A549 (cell line): ENCODE measurements around the gene RMND5B. TPM values are rescaled to one million over a fixed set of nuclear protein-coding genes. Genes with fewer than 3 reads are reported as not detected.

Experiments used
- ATAC-seq, 2 experiments: fragments of 200-7000 bp in 1 of 2; fragments of >200 bp in 1 of 2; cut with Nextera tagmentation in 1 of 2; cut with Tn5 transposase in 1 of 2; 3 replicates each; pipeline versions ENCODE4 v1.8.0 to v1.9.1; 2018 to 2020; ENCODE audit warnings: mild to moderate bottlenecking in 1 of 2, moderate library complexity in 1 of 2
- CTCF ChIA-PET: fragments of 300-600 bp; sonication (Branson Sonifier 250); formaldehyde crosslinking; extraction: SDS; loops from one replicate; lab custom pipeline; 2021; ENCODE audit warnings: antibody characterized with exemption, inconsistent platforms; lab: Yijun Ruan, JAX
- POLR2A ChIA-PET: fragments of 350-600 bp; formaldehyde crosslinking; extraction: SDS; loops from one replicate; lab custom pipeline; 2021; ENCODE audit warnings: antibody characterized with exemption, inconsistent platforms; lab: Yijun Ruan, JAX
- DNase-seq, 2 experiments: peaks; one replicate each; pipeline versions ENCODE4 v3.0.0 to v3.0.0-alpha.2; 2011 to 2016; ENCODE audit warnings: low read depth in 1 of 2, low spot score in 1 of 2
- FAIRE-seq: peaks from 2 replicates; lab custom pipeline; 2011; peaks lifted over from hg19 to GRCh38; lab: Jason Lieb, UNC
- H3K27ac ChIP-seq, 2 experiments: fragments of >200 bp; sonication (Bioruptor Twin); formaldehyde crosslinking; 3 replicates each; pipeline ENCODE4 v1.5.1; 2016 to 2017
- H3K4me1 ChIP-seq: fragments of >200 bp; sonication (Bioruptor Twin); formaldehyde crosslinking; 3 replicates; pipeline ENCODE4 v1.6.1; 2016
- H3K4me2 ChIP-seq: fragments of >200 bp; sonication (Bioruptor Twin); formaldehyde crosslinking; 3 replicates; pipeline ENCODE4 v1.6.1; 2016
- H3K4me3 ChIP-seq: fragments of >200 bp; sonication (Bioruptor Twin); formaldehyde crosslinking; 3 replicates; pipeline ENCODE4 v1.5.1; 2016
- H3K9me3 ChIP-seq: fragments of >200 bp; sonication (Bioruptor Twin); formaldehyde crosslinking; 3 replicates; pipeline ENCODE4 v1.6.1; 2016
- BCL3 ChIP-seq: fragments of >200 bp; sonication (Bioruptor Twin); formaldehyde crosslinking; IDR thresholded peaks from 3 replicates; pipeline ENCODE4 v1.6.1; 2016
- CHD4 ChIP-seq: fragments of 200-600 bp; sonication (generic); IDR thresholded peaks from 2 replicates; pipeline ENCODE4 v1.6.1; 2016; ENCODE audit warnings: antibody characterized with exemption, mild to moderate bottlenecking, borderline replicate concordance
- CTCF ChIP-seq: fragments of >200 bp; sonication (Bioruptor Twin); formaldehyde crosslinking; IDR thresholded peaks from 3 replicates; pipeline ENCODE4 v1.5.1; 2016
- E2F6 ChIP-seq: IDR thresholded peaks from 2 replicates; pipeline ENCODE4 v1.6.1; 2012; ENCODE audit warnings: low read depth, borderline replicate concordance
- EHMT2 ChIP-seq: fragments of 200-600 bp; sonication (generic); IDR thresholded peaks from 2 replicates; pipeline ENCODE4 v1.6.1; 2016; ENCODE audit warnings: antibody characterized with exemption, low read depth, mild to moderate bottlenecking, moderate library complexity
- ELK1 ChIP-seq: fragments of 150-350 bp; IDR thresholded peaks from 2 replicates; pipeline ENCODE4 v1.6.1; 2014; ENCODE audit warnings: low read depth, mild to moderate bottlenecking, low read length
- HOXA7 ChIP-seq: fragments of 250-450 bp; sonication (Bioruptor Pico); IDR thresholded peaks from 2 replicates; pipeline ENCODE4 v1.5.0; 2020; ENCODE audit warnings: mild to moderate bottlenecking, moderate library complexity
- HOXB13 ChIP-seq: fragments of 250-450 bp; sonication (Bioruptor Pico); IDR thresholded peaks from 2 replicates; pipeline ENCODE4 v1.5.0; 2020; ENCODE audit warnings: low read depth, mild to moderate bottlenecking, moderate library complexity
- HOXB5 ChIP-seq: fragments of 250-450 bp; sonication (Bioruptor Pico); IDR thresholded peaks from 2 replicates; pipeline ENCODE4 v1.5.0; 2020; ENCODE audit warnings: mild to moderate bottlenecking, moderate library complexity
- KDM5A ChIP-seq: fragments of 200-600 bp; sonication (generic); IDR thresholded peaks from 2 replicates; pipeline ENCODE4 v1.6.1; 2016; ENCODE audit warnings: antibody characterized with exemption, mild to moderate bottlenecking
- MAFK ChIP-seq: fragments of 450-650 bp; IDR thresholded peaks from 2 replicates; pipeline ENCODE4 v1.6.1; 2014; ENCODE audit not compliant: partially characterized antibody
- RAD21 ChIP-seq, 2 experiments: fragments of >200 bp in 1 of 2; sonication (Bioruptor Twin) in 1 of 2; formaldehyde crosslinking in 1 of 2; IDR thresholded peaks in 1 of 2; conservative IDR thresholded peaks in 1 of 2; 2 replicates in 1 of 2; 3 replicates in 1 of 2; pipeline ENCODE4 v1.6.1; 2012 to 2018; ENCODE audit warnings: inconsistent platforms in 1 of 2
- RCOR1 ChIP-seq: fragments of 150-350 bp; IDR thresholded peaks from 2 replicates; pipeline ENCODE4 v1.6.1; 2014; ENCODE audit warnings: antibody characterized with exemption, low read length, low read depth
- REST ChIP-seq: fragments of 200-600 bp; sonication (generic); IDR thresholded peaks from 2 replicates; pipeline ENCODE4 v1.6.1; 2016; ENCODE audit warnings: antibody characterized with exemption, mild to moderate bottlenecking, moderate library complexity
- RFX5 ChIP-seq: fragments of 450-650 bp; IDR thresholded peaks from 2 replicates; pipeline ENCODE4 v1.7.1; 2014; ENCODE audit warnings: antibody characterized with exemption, mild to moderate bottlenecking, moderate library complexity
- TFCP2L1 ChIP-seq: fragments of 250-450 bp; sonication (Bioruptor Pico); IDR thresholded peaks from 2 replicates; pipeline ENCODE4 v1.5.0; 2021; ENCODE audit warnings: mild to moderate bottlenecking
- ZNF302 ChIP-seq: fragments of 250-450 bp; sonication (Bioruptor Pico); IDR thresholded peaks from 2 replicates; pipeline ENCODE4 v1.9.0; 2021; ENCODE audit warnings: inconsistent platforms, mild to moderate bottlenecking, moderate library complexity
- WGBS: methylation state at CpG from one replicate; pipeline ENCODE4 v1.1.6; 2017; ENCODE audit errors: missing lambda C conversion rate; 5-methylcytosine and 5-hydroxymethylcytosine counted together
- polyA plus RNA-seq, 4 experiments: library from polyadenylated mRNA; depleted of rRNA in 3 of 4; stranded (reverse); fragments of >200 nt; fragmentation: RNase III in 1 of 4; extraction: RNeasy Plus Mini Kit Qiagen cat#74134 plus additional on column Dnase treatment in 1 of 4; gene quantifications; 2 replicates in 3 of 4; 3 replicates in 1 of 4; pipeline ENCODE4 v1.2.3, GENCODE V29; 2011 to 2017

RMND5B gene
- polyA plus RNA-seq, 2 of the 4 experiments (the other 2 are of a cell fraction), result 20.2 to 30.3 TPM

- CTCF ChIA-PET, result interaction anchor here (0.5 to 2.2 kb wide), 6 partner anchors 11 to 56 kb away, joined by 3 to 9 read pairs (median 3); no protein-coding TSS in a partner anchor
Measured at GRCh38 chr5:178131446-178131996, 707 bp downstream of the RMND5B start.

More at GRCh38 chr5:178131446-178131996, 707 bp downstream of the RMND5B start:
- Histone ChIP-seq H3K4me1 (peaks cover 7% of the 10 kb centered on the region; the same call in 1 of the 3 replicates), H3K9me3 (no peaks in the 10 kb centered on the region), H3K27ac (peak overlapping the region; percentile 94 to 98), H3K4me2 (peak overlapping the region; percentile 81), H3K4me3 (peak overlapping the region; percentile 77)
- DNase-seq (peak in 1 of 2 experiments; percentile 41), ATAC-seq (peak; percentile 2 to 12; a peak in 4 of 6 replicates), FAIRE-seq (no peak)
- POLR2A ChIA-PET, result interaction anchor here (0.6 kb wide), 1 partner anchor 22 kb away, joined by 3 read pairs; the partner anchor contains the start of gene NHP2
- 21% methylated on average over 10 of the region's 10 CpGs for WGBS
- TF ChIP-seq ZNF302 (no peak), TFCP2L1 (CRISPR knock-in tag) (no peak), ELK1 (no peak), EHMT2 (no peak), REST (no peak), E2F6 (no peak), CHD4 (no peak), HOXA7 (CRISPR knock-in tag) (no peak), RAD21 (conservative IDR thresholded peaks at IDR 0.05 in 1 of 2, IDR thresholded peaks at IDR 0.05 in 1 of 2) (no peak), KDM5A (no peak), RCOR1 (no peak), BCL3 (no peak), CTCF (no peak), HOXB13 (CRISPR knock-in tag) (no peak), MAFK (no peak), RFX5 (no peak), HOXB5 (CRISPR knock-in tag) (no peak)
